ENCODE results near the gene ARHGAP10. TPM values are rescaled to one million over a fixed set of nuclear protein-coding genes. Genes with fewer than 3 reads are reported as not detected.

ARHGAP10 gene
- total and polyA plus RNA-seq, 12 donors, result 33.9 to 71.1 (median 60.7) TPM

GRCh38 chr4:147779451-147779850, 47.6 kb downstream of the ARHGAP10 start:
- peaks cover 7 to 75% (median 56%) of the 10 kb centered on the region in 9 donors for H3K4me1 ChIP-seq
- DNase-seq (no peak), ATAC-seq (no peak)
- no peak for TF ChIP-seq CTCF (IDR thresholded peaks at IDR 0.05)
- no peaks in the 10 kb centered on the region for H3K9me3 ChIP-seq
- no peaks in the 10 kb centered on the region for H3K36me3 ChIP-seq
- peak overlapping the region in 3 of 10 donors; percentile 18 to 85 (median 43) for H3K27ac ChIP-seq
- H3K27me3 ChIP-seq, result no peaks in the 10 kb centered on the region
- intact Hi-C loops (cut with DNase I), result loop anchor here in 2 of 10 donors (5.0 to 10.0 kb wide), 2 partner anchors 48 to 55 kb away; no protein-coding TSS in a partner anchor
- no peak overlapping the region for H3K4me3 ChIP-seq

GRCh38 chr4:147780137-147780777, 48.4 kb downstream of the ARHGAP10 start:
- DNase-seq (no peak), ATAC-seq (peak; percentile 13 to 59 (median 50))
- Histone ChIP-seq H3K27ac (peak overlapping the region in 3 of 10 donors; percentile 43 to 85 (median 58)), H3K4me3 (peak overlapping the region in 1 of 10 donors; percentile 27), H3K9me3 (no peaks in the 10 kb centered on the region), H3K27me3 (no peaks in the 10 kb centered on the region), H3K36me3 (no peaks in the 10 kb centered on the region), H3K4me1 (peaks cover 6 to 71% (median 51%) of the 10 kb centered on the region in 9 donors)
- 74 to 80% methylated on average over 7 of the region's 7 CpGs for WGBS, 2 donors
- intact Hi-C loops (cut with DNase I), result loop anchor here in 2 of 10 donors (2.0 to 10.0 kb wide), 2 partner anchors 39 to 45 kb away; partner anchors contain the start of gene ARHGAP10 (in 1 of the 2)
- no peak for TF ChIP-seq CTCF (IDR thresholded peaks at IDR 0.05)

GRCh38 chr4:147782087-147782781, 50.3 kb downstream of the ARHGAP10 start:
- no peak for TF ChIP-seq CTCF (IDR thresholded peaks at IDR 0.05)
- peaks cover 4 to 71% (median 57%) of the 10 kb centered on the region in 9 donors for H3K4me1 ChIP-seq
- WGBS, 2 donors, result 50 to 52% methylated on average over 7 of the region's 7 CpGs

GRCh38 chr4:147785129-147785528, 53.2 kb downstream of the ARHGAP10 start:
- Histone ChIP-seq H3K36me3 (no peaks in the 10 kb centered on the region), H3K4me1 (peaks cover 0 to 71% (median 65%) of the 10 kb centered on the region in 9 donors), H3K27me3 (no peaks in the 10 kb centered on the region), H3K27ac (peak overlapping the region in 7 of 10 donors; percentile 3 to 77 (median 63)), H3K9me3 (no peaks in the 10 kb centered on the region), H3K4me3 (no peak overlapping the region)
- DNase-seq (no peak), ATAC-seq (no peak)
- TF ChIP-seq CTCF (IDR thresholded peaks at IDR 0.05), result no peak
- WGBS, 2 donors, result 70 to 77% methylated on average over 2 of the region's 2 CpGs
- intact Hi-C loops (cut with DNase I), result loop anchor here in 3 of 10 donors (5.0 to 10.0 kb wide), 3 partner anchors 37 to 53 kb away; partner anchors contain the start of gene ARHGAP10 (in 2 of the 3)

More at GRCh38 chr4:147782087-147782781, 50.3 kb downstream of the ARHGAP10 start:
- Histone ChIP-seq H3K36me3 (no peaks in the 10 kb centered on the region), H3K27me3 (no peaks in the 10 kb centered on the region), H3K9me3 (no peaks in the 10 kb centered on the region), H3K4me3 (no peak overlapping the region), H3K27ac (peak overlapping the region in 6 of 10 donors; percentile 10 to 68 (median 28))
- DNase-seq (no peak), ATAC-seq (peak in 1 of 8 donors; percentile 43)
- intact Hi-C loops (cut with DNase I), result loop anchor here in 1 of 10 donors (10.0 kb wide), 1 partner anchor 47 kb away; the partner anchor contains the start of gene ARHGAP10
